RKO (cell line): Measurements from ENCODE around the gene MARCKSL1.

Source experiments
- DNase-seq: peaks from one replicate; pipeline ENCODE4 v3.0.0-alpha.2; 2016; ENCODE audit warnings: low spot score

MARCKSL1 gene

GRCh38 chr1:32352831-32353383 is 16.9 kb upstream of the MARCKSL1 start:
- DNase-seq = no peak

GRCh38 chr1:32352239-32352745 is 16.3 kb upstream of the MARCKSL1 start:
- no peak for DNase-seq

GRCh38 chr1:32351399-32352238 is 15.6 kb upstream of the MARCKSL1 start:
- peak; percentile 92 for DNase-seq

GRCh38 chr1:32350785-32351398 is 14.9 kb upstream of the MARCKSL1 start:
- DNase-seq = peak; percentile 73

GRCh38 chr1:32349211-32349708 is 13.2 kb upstream of the MARCKSL1 start:
- no peak for DNase-seq

- no peak for DNase-seq
These were observed 10.6 kb upstream of the MARCKSL1 start for GRCh38 chr1:32346532-32347157.

GRCh38 chr1:32345289-32345827 is 9.3 kb upstream of the MARCKSL1 start:
- no peak for DNase-seq

- no peak for DNase-seq
These were observed 6.7 kb upstream of the MARCKSL1 start for GRCh38 chr1:32342704-32343103.

- no peak for DNase-seq
These were observed 5.9 kb upstream of the MARCKSL1 start for GRCh38 chr1:32341971-32342370.

GRCh38 chr1:32341186-32341757 is 5.2 kb upstream of the MARCKSL1 start:
- no peak for DNase-seq

GRCh38 chr1:32339363-32339978 is 3.4 kb upstream of the MARCKSL1 start:
- no peak for DNase-seq

GRCh38 chr1:32338637-32339145 is 2.7 kb upstream of the MARCKSL1 start:
- DNase-seq = no peak

GRCh38 chr1:32337855-32338636 is 2.0 kb upstream of the MARCKSL1 start:
- DNase-seq = no peak

GRCh38 chr1:32336963-32337675 is 1.1 kb upstream of the MARCKSL1 start:
- no peak for DNase-seq

- no peak for DNase-seq
These were observed 529 bp upstream of the MARCKSL1 start for GRCh38 chr1:32336591-32336932.

GRCh38 chr1:32335535-32335789 is 571 bp downstream of the MARCKSL1 start:
- DNase-seq = no peak

- peak; percentile 50 for DNase-seq
These were observed 1.0 kb downstream of the MARCKSL1 start for GRCh38 chr1:32334864-32335534.

GRCh38 chr1:32334274-32334861 is 1.7 kb downstream of the MARCKSL1 start:
- peak; percentile 28 for DNase-seq
